GM23248 (cell line): Measurements from ENCODE around the gene TMEM115.

Source experiments
- EZH2 ChIP-seq: fragments of 200-600 bp; sonication (generic); IDR thresholded peaks from 2 replicates; pipeline ENCODE4 v1.6.1; 2018; ENCODE audit warnings: antibody characterized with exemption, mild to moderate bottlenecking; ENCODE audit not compliant: insufficient read depth, poor library complexity, severe bottlenecking
- EZH2phosphoT487 ChIP-seq: fragments of 200-600 bp; sonication (generic); IDR thresholded peaks from 2 replicates; pipeline ENCODE4 v1.6.1; 2018; ENCODE audit warnings: antibody characterized with exemption, moderate library complexity, mild to moderate bottlenecking, low read depth; ENCODE audit not compliant: insufficient read depth

- TF ChIP-seq EZH2 = no peak
- TF ChIP-seq EZH2phosphoT487 = no peak
Observed at GRCh38 chr3:50319894-50320625, 39.3 kb downstream of the TMEM115 start.
